T-helper 9 cell (primary cell): ENCODE measurements around the gene MRNIP.

Source experiments
- DNase-seq: peaks from one replicate; pipeline ENCODE4 v3.0.0-alpha.2; 2020

MRNIP gene

GRCh38 chr5:179870403-179870903 lies 11.8 kb upstream of the MRNIP start:
- no peak for DNase-seq

DNA sequence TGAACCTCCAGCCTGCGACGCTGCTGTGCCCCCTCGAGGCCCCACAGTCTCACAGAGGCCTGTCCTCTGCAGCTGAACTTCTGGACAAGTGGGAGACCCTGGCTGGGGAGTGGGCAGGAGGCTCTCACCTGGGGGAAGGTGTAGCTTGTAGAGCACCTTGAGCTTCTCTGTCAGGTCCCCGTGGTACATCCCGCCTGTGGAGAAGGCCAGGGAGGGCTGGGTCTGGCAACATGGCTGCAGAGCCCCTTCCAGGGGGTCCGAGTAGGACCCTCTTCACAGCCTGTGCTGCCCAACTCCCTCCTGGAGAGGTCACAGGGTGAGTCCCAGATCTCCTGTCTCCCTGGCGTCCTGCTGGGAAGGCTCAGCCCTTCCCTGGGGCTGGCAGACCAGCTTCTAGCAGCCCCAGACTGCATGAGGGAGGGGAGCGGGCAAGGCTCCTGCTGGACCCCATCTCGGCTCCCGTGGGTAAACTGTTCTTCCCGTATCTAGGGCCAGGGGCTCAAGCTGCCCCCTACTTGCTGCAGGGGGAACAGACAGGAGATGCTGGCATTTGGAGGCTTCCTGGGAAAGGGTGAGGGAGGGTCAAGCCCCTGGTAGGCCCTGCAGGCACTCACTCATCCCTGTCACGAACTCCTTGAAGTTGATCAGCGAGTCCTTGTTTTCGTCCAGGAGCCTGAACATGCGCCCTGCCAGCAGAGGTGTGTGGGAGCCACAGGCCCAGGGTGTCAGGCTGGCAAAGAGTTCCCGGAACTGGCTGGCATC lies 11.2 kb upstream of the MRNIP start:
- DNase-seq = no peak

- no peak for DNase-seq
Observed at GRCh38 chr5:179869101-179869500, 10.5 kb upstream of the MRNIP start.

- no peak for DNase-seq
Observed at GRCh38 chr5:179868541-179868940, 9.9 kb upstream of the MRNIP start.

GRCh38 chr5:179867476-179867875 lies 8.9 kb upstream of the MRNIP start:
- DNase-seq = no peak

DNA sequence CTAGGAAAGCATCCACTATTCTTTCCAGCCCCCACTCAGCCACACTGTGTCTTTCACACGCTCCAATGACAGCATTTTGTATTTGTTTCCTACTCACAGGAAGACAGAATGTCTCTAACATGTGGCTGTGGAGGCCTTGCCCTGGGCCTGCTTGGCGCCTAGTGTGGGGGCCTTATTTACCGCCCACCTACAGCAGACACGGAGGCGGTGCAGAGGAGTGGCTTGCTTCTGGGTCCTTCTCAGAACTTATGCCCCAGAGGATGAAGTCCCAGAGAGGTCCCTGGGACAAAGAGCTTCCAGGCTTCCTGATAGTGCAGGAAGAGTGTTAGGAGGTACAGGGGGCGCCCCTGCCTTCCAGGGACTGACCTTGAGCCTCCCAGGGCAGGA lies 8.5 kb upstream of the MRNIP start:
- no peak for DNase-seq

- no peak for DNase-seq
Observed at GRCh38 chr5:179866241-179867078, 7.8 kb upstream of the MRNIP start.

- DNase-seq = no peak
Observed at GRCh38 chr5:179865491-179866240, 7.0 kb upstream of the MRNIP start.

GRCh38 chr5:179864686-179865085 lies 6.1 kb upstream of the MRNIP start:
- DNase-seq = no peak

DNA sequence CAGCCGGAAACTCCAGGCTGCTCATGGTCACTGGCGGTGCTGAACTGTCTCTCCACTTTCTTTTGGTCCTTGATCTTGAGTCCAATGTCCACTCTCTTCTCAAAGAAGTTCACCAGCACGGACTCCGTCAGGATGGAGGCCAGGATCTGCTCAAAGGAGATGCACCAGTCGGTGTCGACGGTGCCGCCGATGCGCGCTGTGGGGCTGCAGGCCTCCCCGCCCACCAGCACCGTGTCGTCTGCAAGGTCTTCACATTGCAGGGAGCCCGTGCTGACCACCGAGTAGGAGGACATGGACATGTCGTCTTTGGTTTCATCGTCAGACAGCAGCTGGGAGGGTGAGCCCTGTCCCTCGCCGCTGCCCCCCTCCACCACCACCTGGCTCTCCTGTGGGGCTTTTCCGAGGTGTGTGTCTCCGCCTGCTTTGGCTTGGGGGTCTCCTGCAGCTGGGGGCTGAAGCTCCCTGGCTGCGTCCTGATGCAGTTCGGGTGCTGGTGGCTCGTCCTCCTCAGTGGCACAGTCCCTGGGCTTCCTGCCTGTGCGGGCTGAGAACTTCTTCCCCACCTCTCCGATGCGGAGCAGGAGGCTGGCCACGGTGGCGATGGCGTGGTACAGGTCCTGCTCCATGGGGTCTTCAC lies 5.0 kb upstream of the MRNIP start:
- DNase-seq = no peak

- no peak for DNase-seq
Observed at GRCh38 chr5:179862891-179863290, 4.3 kb upstream of the MRNIP start.

DNA sequence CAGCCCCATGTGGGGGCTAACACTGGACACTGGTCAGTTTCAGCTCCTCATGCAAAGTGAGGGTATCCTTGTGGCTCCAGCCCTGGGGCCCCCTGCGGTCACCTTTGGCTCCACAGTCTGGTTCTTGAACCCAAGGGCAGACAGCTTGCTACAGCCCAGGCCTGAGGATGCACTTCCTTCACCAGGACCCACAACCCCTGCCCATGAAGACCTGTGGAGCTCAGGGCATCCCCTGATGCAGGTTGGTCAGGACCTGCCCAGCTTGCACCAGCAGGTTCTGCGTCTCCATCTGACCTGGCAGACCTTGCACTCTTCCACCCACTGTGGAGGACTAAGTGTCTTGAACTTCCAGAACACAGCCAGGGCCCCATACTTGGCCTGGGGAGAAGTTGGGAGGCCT lies 3.7 kb upstream of the MRNIP start:
- DNase-seq = no peak

DNA sequence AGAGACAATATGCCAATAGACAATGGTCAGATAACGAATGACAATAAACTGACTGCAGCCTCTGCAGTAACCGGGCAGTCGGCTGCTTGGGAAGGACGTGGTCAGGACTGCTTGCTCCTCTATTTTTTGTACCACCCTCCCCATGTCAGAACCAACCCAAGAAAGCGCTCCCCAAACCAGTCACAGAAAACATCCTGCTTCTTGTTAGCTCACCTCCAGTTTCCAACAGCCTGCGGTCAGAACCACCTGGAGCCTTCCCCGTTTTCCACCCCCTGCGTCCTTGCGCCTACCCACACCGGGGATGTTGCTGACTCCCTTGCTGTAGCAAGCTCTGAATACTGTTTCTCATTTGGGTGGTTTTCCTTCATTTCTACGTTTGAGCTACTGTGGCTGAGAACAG lies 1.7 kb upstream of the MRNIP start:
- no peak for DNase-seq

GRCh38 chr5:179858241-179858585 lies 404 bp downstream of the MRNIP start:
- peak; percentile 38 for DNase-seq

- no peak for DNase-seq
Observed at GRCh38 chr5:179854356-179854755, 4.3 kb downstream of the MRNIP start.

DNA sequence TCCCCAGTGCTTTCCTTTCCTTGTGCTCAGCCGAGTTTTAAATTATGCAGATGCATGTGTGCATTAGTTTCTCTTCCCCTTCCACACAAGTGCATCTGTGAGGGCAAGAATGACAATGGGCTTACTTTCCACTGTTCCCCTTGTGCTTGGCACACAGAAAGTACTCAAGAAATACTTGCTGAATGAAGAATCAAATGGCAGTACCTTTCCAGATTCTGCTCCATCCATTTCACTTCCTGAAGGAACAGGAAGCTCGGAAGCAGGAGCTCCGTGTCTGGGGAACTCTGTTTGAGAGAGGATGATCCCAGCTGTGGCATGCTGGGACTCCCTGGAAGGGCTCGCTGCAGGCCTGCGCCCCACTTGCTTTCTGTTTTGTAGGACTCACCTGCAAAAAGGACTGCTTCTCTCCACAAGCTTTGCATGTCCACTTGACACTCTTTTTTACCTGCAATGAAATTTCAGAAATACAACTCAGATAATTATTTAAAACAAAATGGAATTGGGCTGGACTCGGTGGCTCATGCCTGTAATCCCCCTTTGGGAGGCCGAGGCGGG lies 5.5 kb downstream of the MRNIP start:
- DNase-seq = no peak

- DNase-seq = no peak
Observed at GRCh38 chr5:179841621-179842020, 17.0 kb downstream of the MRNIP start.

GRCh38 chr5:179840766-179841165 lies 17.9 kb downstream of the MRNIP start:
- no peak for DNase-seq

GRCh38 chr5:179840321-179840720 lies 18.3 kb downstream of the MRNIP start:
- DNase-seq = no peak

GRCh38 chr5:179839328-179840256 lies 19.0 kb downstream of the MRNIP start:
- DNase-seq = no peak
